ENCODE data around the gene NHERF1.

The NHERF1 gene

GRCh38 chr17:74769856-74770497 is 21.5 kb downstream of the NHERF1 start:
- no peak for DNase-seq

- peak; percentile 76 for DNase-seq
Observed at GRCh38 chr17:74770498-74771318, 22.3 kb downstream of the NHERF1 start.

GRCh38 chr17:74771319-74771914 is 23.0 kb downstream of the NHERF1 start:
- DNase-seq: no peak

GRCh38 chr17:74772053-74772452 is 23.6 kb downstream of the NHERF1 start:
- no peak for DNase-seq

- no peak for DNase-seq
Observed at GRCh38 chr17:74773414-74773813, 25.0 kb downstream of the NHERF1 start.

GRCh38 chr17:74773871-74774286 is 25.5 kb downstream of the NHERF1 start:
- no peak for DNase-seq

- no peak for DNase-seq
Observed at GRCh38 chr17:74775409-74776043, 27.1 kb downstream of the NHERF1 start.

GRCh38 chr17:74776044-74776962 is 27.9 kb downstream of the NHERF1 start, which contains the start of gene NAT9:
Gene NAT9, minus strand, starts transcription at chr17:74776345. Its CDS starts 647 bp downstream, at chr17:74775698.
- peak; percentile 99 for DNase-seq

- no peak for DNase-seq
Observed at GRCh38 chr17:74776990-74777389, 28.6 kb downstream of the NHERF1 start.

- no peak for DNase-seq
Observed at GRCh38 chr17:74777901-74778515, 29.6 kb downstream of the NHERF1 start.

GRCh38 chr17:74778960-74779359 is 30.5 kb downstream of the NHERF1 start:
- no peak for DNase-seq

- DNase-seq: no peak
Observed at GRCh38 chr17:74779501-74779900, 31.1 kb downstream of the NHERF1 start.

GRCh38 chr17:74779948-74780400 is 31.5 kb downstream of the NHERF1 start:
- DNase-seq: peak; percentile 59

- DNase-seq: no peak
Observed at GRCh38 chr17:74780443-74781238, 32.2 kb downstream of the NHERF1 start.

- no peak for DNase-seq
Observed at GRCh38 chr17:74782571-74782970, 34.1 kb downstream of the NHERF1 start.

- DNase-seq: no peak
Observed at GRCh38 chr17:74784125-74784810, 35.8 kb downstream of the NHERF1 start.

- DNase-seq: no peak
Observed at GRCh38 chr17:74785096-74785980, 36.9 kb downstream of the NHERF1 start.

GRCh38 chr17:74785981-74786360 is 37.5 kb downstream of the NHERF1 start:
- no peak for DNase-seq

GRCh38 chr17:74786431-74787055 is 38.1 kb downstream of the NHERF1 start:
- no peak for DNase-seq
